ENCODE data around the gene PSMC3. TPM values are rescaled to one million over a fixed set of nuclear protein-coding genes. Genes with fewer than 3 reads are reported as not detected.

PSMC3 gene
- total RNA-seq, 1 experiment from 2014 or later = 275 TPM

- Histone ChIP-seq H3K79me2 (ENCODE audit: low read length) (no peaks in the 10 kb centered on the region), H3K9me2 (replicated peaks; ENCODE audit: low read length) (no peaks in the 10 kb centered on the region), H3F3A (ENCODE audit: low read length, unreplicated experiment) (no peaks in the 10 kb centered on the region), H3K4me2 (ENCODE audit: low read length) (no peak overlapping the region), H3K4me3 (ENCODE audit: low read length) (no peak overlapping the region), H3K9ac (ENCODE audit: low read length) (no peak overlapping the region), H3K9me3 (ENCODE audit: low read length) (no peaks in the 10 kb centered on the region), H3K4me1 (ENCODE audit: insufficient read depth, low read length) (no peaks in the 10 kb centered on the region), H3K27me3 (ENCODE audit: low read length) (no peaks in the 10 kb centered on the region), H3K27ac (ENCODE audit: low read length) (no peak overlapping the region), H4K20me1 (ENCODE audit: low read length) (no peaks in the 10 kb centered on the region), H2AFZ (ENCODE audit: low read length) (no peak overlapping the region), H3K36me3 (ENCODE audit: low read depth, low read length) (no peaks in the 10 kb centered on the region; the same call in 1 of the 2 replicates)
- BruUV-seq (replicated peaks) = no TSS peak
- TF ChIP-seq EZH2 (IDR thresholded peaks at IDR 0.05; ENCODE audit: low read length, unreplicated experiment) (no peak), EZH2phosphoT487 (IDR thresholded peaks at IDR 0.05; ENCODE audit: borderline replicate concordance, low read length) (no peak)
- TF ChIP-seq, protein P1, sequence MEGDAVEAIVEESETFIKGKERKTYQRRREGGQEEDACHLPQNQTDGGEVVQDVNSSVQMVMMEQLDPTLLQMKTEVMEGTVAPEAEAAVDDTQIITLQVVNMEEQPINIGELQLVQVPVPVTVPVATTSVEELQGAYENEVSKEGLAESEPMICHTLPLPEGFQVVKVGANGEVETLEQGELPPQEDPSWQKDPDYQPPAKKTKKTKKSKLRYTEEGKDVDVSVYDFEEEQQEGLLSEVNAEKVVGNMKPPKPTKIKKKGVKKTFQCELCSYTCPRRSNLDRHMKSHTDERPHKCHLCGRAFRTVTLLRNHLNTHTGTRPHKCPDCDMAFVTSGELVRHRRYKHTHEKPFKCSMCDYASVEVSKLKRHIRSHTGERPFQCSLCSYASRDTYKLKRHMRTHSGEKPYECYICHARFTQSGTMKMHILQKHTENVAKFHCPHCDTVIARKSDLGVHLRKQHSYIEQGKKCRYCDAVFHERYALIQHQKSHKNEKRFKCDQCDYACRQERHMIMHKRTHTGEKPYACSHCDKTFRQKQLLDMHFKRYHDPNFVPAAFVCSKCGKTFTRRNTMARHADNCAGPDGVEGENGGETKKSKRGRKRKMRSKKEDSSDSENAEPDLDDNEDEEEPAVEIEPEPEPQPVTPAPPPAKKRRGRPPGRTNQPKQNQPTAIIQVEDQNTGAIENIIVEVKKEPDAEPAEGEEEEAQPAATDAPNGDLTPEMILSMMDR (conservative IDR thresholded peaks at IDR 0.05; ENCODE audit: low read depth, low read length) = no peak
- POLR2A ChIA-PET (ENCODE audit: unreplicated experiment) = no interaction called here
- ATAC-seq = no peak
- DNase-seq = no peak
- intact Hi-C loops (cut with micrococcal nuclease) = no loop called here
- CTCF ChIA-PET = no interaction called here
These were observed 25.8 kb upstream of the PSMC3 start for GRCh38 chr11:47451990-47452389.

DNA sequence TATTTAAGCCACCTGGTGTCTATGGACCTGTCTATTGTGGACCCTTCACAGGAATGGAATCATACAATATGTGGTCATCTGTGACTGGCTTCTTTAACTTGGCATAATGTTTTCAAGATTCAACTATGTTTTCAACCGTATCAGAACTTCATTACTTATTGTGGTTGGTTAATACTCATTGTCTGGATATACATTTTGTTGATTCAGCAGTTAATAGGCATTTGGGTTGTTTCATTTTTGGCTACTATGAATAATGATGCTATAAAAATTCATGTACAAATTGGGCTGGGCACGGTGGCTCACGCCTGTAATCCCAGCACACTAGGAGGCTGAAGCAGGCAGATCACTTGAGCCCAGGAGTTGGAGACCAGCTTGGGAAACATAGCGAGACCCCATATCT is 25.2 kb upstream of the PSMC3 start:
- POLR2A ChIA-PET (ENCODE audit: unreplicated experiment) = no interaction called here
- ATAC-seq (no peak), DNase-seq (no peak)
- Histone ChIP-seq H3K4me2 (ENCODE audit: low read length) (no peak overlapping the region), H2AFZ (ENCODE audit: low read length) (no peak overlapping the region), H3K27ac (ENCODE audit: low read length) (no peak overlapping the region), H3K4me1 (ENCODE audit: insufficient read depth, low read length) (no peaks in the 10 kb centered on the region), H3K9ac (ENCODE audit: low read length) (no peak overlapping the region), H3K9me2 (replicated peaks; ENCODE audit: low read length) (no peaks in the 10 kb centered on the region), H3K79me2 (ENCODE audit: low read length) (no peaks in the 10 kb centered on the region), H3K36me3 (ENCODE audit: low read depth, low read length) (no peaks in the 10 kb centered on the region; the same call in 1 of the 2 replicates), H3F3A (ENCODE audit: low read length, unreplicated experiment) (no peaks in the 10 kb centered on the region), H3K4me3 (ENCODE audit: low read length) (no peak overlapping the region), H3K9me3 (ENCODE audit: low read length) (no peaks in the 10 kb centered on the region), H3K27me3 (ENCODE audit: low read length) (no peaks in the 10 kb centered on the region), H4K20me1 (ENCODE audit: low read length) (no peaks in the 10 kb centered on the region)
- intact Hi-C loops (cut with micrococcal nuclease) = no loop called here
- BruUV-seq (replicated peaks) = no TSS peak
- TF ChIP-seq EZH2phosphoT487 (IDR thresholded peaks at IDR 0.05; ENCODE audit: borderline replicate concordance, low read length) (no peak), EZH2 (IDR thresholded peaks at IDR 0.05; ENCODE audit: low read length, unreplicated experiment) (no peak)
- TF ChIP-seq, protein P1 (conservative IDR thresholded peaks at IDR 0.05; ENCODE audit: low read depth, low read length) = no peak
- CTCF ChIA-PET = no interaction called here

DNA sequence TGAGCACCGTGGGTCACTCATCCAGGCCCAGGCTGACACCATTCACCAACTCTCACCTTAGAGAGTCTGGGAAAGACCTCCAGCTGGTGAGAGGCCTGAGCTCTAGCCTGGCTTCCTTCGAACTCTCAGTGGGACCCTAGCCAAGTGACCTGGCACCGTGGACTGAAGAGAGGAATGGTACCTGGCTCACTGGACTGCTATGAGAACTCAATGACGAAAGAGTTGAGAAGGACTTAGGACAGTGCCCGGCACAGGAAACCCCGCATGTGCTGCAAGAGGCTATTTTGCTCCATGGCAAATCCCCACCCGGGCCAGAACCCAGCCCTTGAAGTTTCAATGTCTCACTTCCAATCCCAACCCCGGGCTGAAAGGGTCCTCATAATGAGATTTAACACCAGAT is 23.3 kb upstream of the PSMC3 start:
- Histone ChIP-seq H3K79me2 (ENCODE audit: low read length) (no peaks in the 10 kb centered on the region), H3K27ac (ENCODE audit: low read length) (no peak overlapping the region), H3K9ac (ENCODE audit: low read length) (no peak overlapping the region), H3K4me1 (ENCODE audit: insufficient read depth, low read length) (no peaks in the 10 kb centered on the region), H3F3A (ENCODE audit: low read length, unreplicated experiment) (no peaks in the 10 kb centered on the region), H2AFZ (ENCODE audit: low read length) (no peak overlapping the region), H3K9me3 (ENCODE audit: low read length) (no peaks in the 10 kb centered on the region), H3K9me2 (replicated peaks; ENCODE audit: low read length) (no peaks in the 10 kb centered on the region), H3K4me3 (ENCODE audit: low read length) (no peak overlapping the region), H3K4me2 (ENCODE audit: low read length) (no peak overlapping the region), H3K27me3 (ENCODE audit: low read length) (no peaks in the 10 kb centered on the region), H3K36me3 (ENCODE audit: low read depth, low read length) (no peaks in the 10 kb centered on the region; the same call in 1 of the 2 replicates), H4K20me1 (ENCODE audit: low read length) (no peaks in the 10 kb centered on the region)
- ATAC-seq (no peak), DNase-seq (no peak)
- intact Hi-C loops (cut with micrococcal nuclease) = no loop called here
- ChIA-PET CTCF (no interaction called here), POLR2A (ENCODE audit: unreplicated experiment) (no interaction called here)
- no TSS peak for BruUV-seq (replicated peaks)
- TF ChIP-seq, protein P1 (conservative IDR thresholded peaks at IDR 0.05; ENCODE audit: low read depth, low read length) = no peak
- TF ChIP-seq EZH2 (IDR thresholded peaks at IDR 0.05; ENCODE audit: low read length, unreplicated experiment) (no peak), EZH2phosphoT487 (IDR thresholded peaks at IDR 0.05; ENCODE audit: borderline replicate concordance, low read length) (no peak)
